GM12878 (cell line): ENCODE data around the gene SERPINA6. TPM values are rescaled to one million over a fixed set of nuclear protein-coding genes. Genes with fewer than 3 reads are reported as not detected.

ENCODE experiments used
- ATAC-seq: fragments of 200-7000 bp; cut with Tn5 transposase; 3 replicates; pipeline ENCODE4 v1.9.1; 2020; ENCODE audit warnings: mild to moderate bottlenecking, moderate library complexity
- BruUV-seq: library from RNA; stranded (reverse); fragments of 400-500 nt; replicated peaks from 2 replicates; lab custom pipeline; 2021; lab: Mats Ljungman, UMichigan
- CTCF ChIA-PET: fragments of 300-600 bp; sonication (Branson Sonifier 250); formaldehyde crosslinking; extraction: SDS; loops from one replicate; lab custom pipeline; 2021; ENCODE audit warnings: inconsistent platforms; lab: Yijun Ruan, JAX
- POLR2A ChIA-PET: fragments of 350-600 bp; formaldehyde crosslinking; extraction: SDS; loops from one replicate; lab custom pipeline; 2021; ENCODE audit warnings: inconsistent platforms; lab: Charles Lee
- RAD21 ChIA-PET: fragments of 300-600 bp; sonication (Branson Sonifier 250); formaldehyde crosslinking; loops from one replicate; lab custom pipeline; 2023; ENCODE audit warnings: antibody characterized with exemption; ENCODE audit not compliant: unreplicated experiment; lab: Charles Lee
- SMC1A ChIA-PET: fragments of 300-600 bp; sonication (Branson Sonifier 250); formaldehyde crosslinking; loops from one replicate; lab custom pipeline; 2023; ENCODE audit not compliant: unreplicated experiment, uncharacterized antibody; lab: Charles Lee
- DNase-seq: peaks from one replicate; pipeline ENCODE4 v3.0.0-alpha.2; 2011; ENCODE audit warnings: low read depth, low spot score
- FAIRE-seq: peaks from 3 replicates; lab custom pipeline; 2011; peaks lifted over from hg19 to GRCh38; lab: Jason Lieb, UNC
- H2AFZ ChIP-seq: 2 replicates; pipeline ENCODE4 v1.6.0; 2011; ENCODE audit warnings: low read depth, low read length, control low read depth; ENCODE audit not compliant: control insufficient read depth
- H3K27ac ChIP-seq: 2 replicates; pipeline ENCODE4 v1.5.1; 2011; ENCODE audit warnings: control low read depth; ENCODE audit not compliant: control insufficient read depth, insufficient read depth
- H3K27me3 ChIP-seq, 2 experiments: replicated peaks in 1 of 2; 2 replicates each; pipeline versions ENCODE4 v1.6.0 to v1.6.1; 2011; ENCODE audit warnings: low read length in 1 of 2; ENCODE audit not compliant: control insufficient read depth in 2 of 2, insufficient read depth in 2 of 2
- H3K36me3 ChIP-seq, 2 experiments: 2 replicates each; pipeline ENCODE4 v1.5.1; 2011; ENCODE audit warnings: low read length in 1 of 2; ENCODE audit not compliant: control insufficient read depth in 2 of 2, insufficient read depth in 2 of 2
- H3K4me1 ChIP-seq: 2 replicates; pipeline ENCODE4 v1.6.1; 2011; ENCODE audit warnings: mild to moderate bottlenecking, low read length, moderate library complexity, mixed read lengths; ENCODE audit not compliant: control insufficient read depth, insufficient read depth
- H3K4me2 ChIP-seq: 2 replicates; pipeline ENCODE4 v1.6.0; 2011; ENCODE audit warnings: control low read depth; ENCODE audit not compliant: control insufficient read depth, insufficient read depth
- H3K4me3 ChIP-seq: fragments of 200-600 bp; sonication (generic); 2 replicates; pipeline ENCODE4 v1.5.1; 2016
- H3K79me2 ChIP-seq: 2 replicates; pipeline ENCODE4 v1.6.0; 2011; ENCODE audit warnings: low read length; ENCODE audit not compliant: control insufficient read depth, insufficient read depth
- H3K9ac ChIP-seq: 2 replicates; pipeline ENCODE4 v1.8.0; 2011; ENCODE audit warnings: low read length, control low read depth, mixed read lengths; ENCODE audit not compliant: control insufficient read depth, insufficient read depth
- H3K9me3 ChIP-seq: replicated peaks from 3 replicates; pipeline ENCODE4 v1.5.1; 2011; ENCODE audit warnings: mild to moderate bottlenecking, low read length; ENCODE audit not compliant: control insufficient read depth, insufficient read depth
- H4K20me1 ChIP-seq: 2 replicates; pipeline ENCODE4 v1.6.0; 2011; ENCODE audit not compliant: control insufficient read depth, insufficient read depth
- BACH1 ChIP-seq: fragments of 450-650 bp; IDR thresholded peaks from 2 replicates; pipeline ENCODE4 v1.6.1; 2017; ENCODE audit warnings: mild to moderate bottlenecking, borderline replicate concordance
- DPF2 ChIP-seq: fragments of 450-650 bp; IDR thresholded peaks from 2 replicates; pipeline ENCODE4 v1.6.1; 2017; ENCODE audit warnings: mild to moderate bottlenecking
- ETV6 ChIP-seq, 2 experiments: fragments of 450-650 bp in 1 of 2; IDR thresholded peaks in 1 of 2; conservative IDR thresholded peaks in 1 of 2; 2 replicates each; pipeline ENCODE4 v1.6.1; 2014; ENCODE audit warnings: antibody characterized with exemption in 1 of 2, borderline replicate concordance in 1 of 2, low read depth in 1 of 2, mild to moderate bottlenecking in 1 of 2, moderate library complexity in 1 of 2
- NR2F1 ChIP-seq: fragments of 450-650 bp; conservative IDR thresholded peaks from 2 replicates; pipeline ENCODE4 v1.6.1; 2017; ENCODE audit warnings: mild to moderate bottlenecking
- PRDM15 ChIP-seq: fragments of 450-650 bp; formaldehyde crosslinking; IDR thresholded peaks from 2 replicates; pipeline ENCODE4 v1.4.0; 2020; ENCODE audit warnings: mild to moderate bottlenecking, moderate library complexity
- REST ChIP-seq: IDR thresholded peaks from 2 replicates; pipeline ENCODE4 v1.6.1; 2012; ENCODE audit warnings: mild to moderate bottlenecking, low read depth, low read length
- RUNX3 ChIP-seq: IDR thresholded peaks from 2 replicates; pipeline ENCODE4 v1.6.1; 2012; ENCODE audit warnings: low read length, inconsistent platforms
- SMAD5 ChIP-seq: IDR thresholded peaks from 2 replicates; pipeline ENCODE4 v1.6.1; 2016; ENCODE audit warnings: antibody characterized with exemption, low read depth
- SPI1 ChIP-seq: IDR thresholded peaks from 2 replicates; pipeline ENCODE4 v1.6.1; 2011; ENCODE audit warnings: low read depth, mild to moderate bottlenecking, low read length, moderate library complexity, borderline replicate concordance; ENCODE audit not compliant: insufficient read depth
- SREBF1 ChIP-seq: IDR thresholded peaks from 2 replicates; pipeline ENCODE4 v1.6.1; 2012; ENCODE audit warnings: mild to moderate bottlenecking, low read length
- SUPT20H ChIP-seq: IDR thresholded peaks from 2 replicates; pipeline ENCODE4 v1.6.1; 2011; ENCODE audit warnings: low read depth, mild to moderate bottlenecking, low read length, moderate library complexity, borderline replicate concordance; ENCODE audit not compliant: control insufficient read depth
- TBL1XR1 ChIP-seq: IDR thresholded peaks from 2 replicates; pipeline ENCODE4 v1.6.1; 2012; ENCODE audit warnings: low read depth, low read length, improper control_type of control experiment
- WRNIP1 ChIP-seq: IDR thresholded peaks from 2 replicates; pipeline ENCODE4 v1.6.1; 2011; ENCODE audit warnings: low read depth, low read length, improper control_type of control experiment, borderline replicate concordance
- WGBS: methylation state at CpG from one replicate; pipeline ENCODE4 v1.1.6; 2016; ENCODE audit warnings: low lambda C conversion rate; ENCODE audit not compliant: insufficient replicate concordance, insufficient coverage; ENCODE audit errors: missing lambda C conversion rate; 5-methylcytosine and 5-hydroxymethylcytosine counted together
- in situ Hi-C: fragments of 300-500 bp; cut with MboI; formaldehyde crosslinking; loops from 9 replicates; pipeline ENCODE4 v1.14.3; 2018; ENCODE audit warnings: mixed read lengths
- intact Hi-C: fragments of 100-400 bp; cut with micrococcal nuclease; formaldehyde crosslinking; loops from one replicate; pipeline ENCODE4 v1.14.2; 2022; ENCODE audit not compliant: unreplicated experiment
- polyA plus RNA-seq, 11 experiments: library from polyadenylated mRNA; depleted of rRNA in 4 of 11; unstranded in 6 of 11; stranded (reverse) in 5 of 11; fragments of >200 nt; fragmentation: Nextera tagmentation in 4 of 11; fragmentation: Illumina TruSeq in 1 of 11; extraction: Ambion mirVana in 4 of 11; extraction: Trizol in 1 of 11; gene quantifications; 1 replicate in 1 of 11; 2 replicates in 10 of 11; pipeline versions ENCODE4 v1.2.1 to v1.2.3, GENCODE V29; 2011 to 2016; ENCODE audit warnings: inconsistent platforms in 2 of 11, missing spikeins in 2 of 11, low read depth in 1 of 11
- total RNA-seq, 4 experiments: library from RNA; depleted of rRNA in 3 of 4; stranded (reverse); fragments of >200 nt in 3 of 4; fragmentation: Illumina TruSeq in 1 of 4; extraction: Trizol in 1 of 4; gene quantifications; 2 replicates each; pipeline versions ENCODE4 v1.2.1 to v1.2.3, GENCODE V29; 2013 to 2021
- TF ChIP-seq, protein P1 (sequence below): fragments of 150-350 bp; IDR thresholded peaks from 2 replicates; pipeline ENCODE4 v1.6.1; 2016; ENCODE audit warnings: low read depth, low read length

SERPINA6 gene
- total and polyA plus RNA-seq, 10 of the 15 experiments (the other 5 are each of a cell fraction or from before 2014, with no cell fraction given), result 0.11 to 0.27 (median 0.23) TPM; not detected in 7

DNA sequence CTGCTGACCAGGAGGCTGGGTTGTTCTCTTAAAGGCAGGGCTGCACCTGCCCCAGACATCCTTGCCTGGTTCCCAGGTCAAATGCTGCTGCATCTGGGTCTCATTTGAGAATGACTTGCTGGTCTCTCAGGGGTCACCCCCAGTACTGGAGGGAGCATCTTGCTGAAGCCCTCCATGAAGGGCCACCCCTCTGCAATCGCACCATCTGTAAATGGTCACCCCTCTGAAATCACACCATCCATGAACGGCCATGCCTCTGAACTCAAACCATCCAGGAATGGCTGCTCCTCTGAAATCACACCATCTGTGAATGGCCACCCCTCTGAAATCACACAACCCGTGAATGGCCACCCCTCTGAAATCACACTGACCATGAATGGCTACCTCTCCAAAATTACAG, 7.3 kb upstream of the SERPINA6 start:
- ChIA-PET RAD21 (no interaction called here), CTCF (no interaction called here), POLR2A (no interaction called here)
- TF ChIP-seq SREBF1, result no peak
- no peak for TF ChIP-seq SPI1
- no peak for TF ChIP-seq DPF2
- TF ChIP-seq ETV6 (conservative IDR thresholded peaks at IDR 0.05 in 1 of 2, IDR thresholded peaks at IDR 0.05 in 1 of 2; ENCODE audit: borderline replicate concordance in 1 of 2, low read depth in 1 of 2), result no peak
- no peak for TF ChIP-seq TBL1XR1
- TF ChIP-seq SUPT20H, result no peak
- TF ChIP-seq WRNIP1, result no peak
- TF ChIP-seq, protein P1, sequence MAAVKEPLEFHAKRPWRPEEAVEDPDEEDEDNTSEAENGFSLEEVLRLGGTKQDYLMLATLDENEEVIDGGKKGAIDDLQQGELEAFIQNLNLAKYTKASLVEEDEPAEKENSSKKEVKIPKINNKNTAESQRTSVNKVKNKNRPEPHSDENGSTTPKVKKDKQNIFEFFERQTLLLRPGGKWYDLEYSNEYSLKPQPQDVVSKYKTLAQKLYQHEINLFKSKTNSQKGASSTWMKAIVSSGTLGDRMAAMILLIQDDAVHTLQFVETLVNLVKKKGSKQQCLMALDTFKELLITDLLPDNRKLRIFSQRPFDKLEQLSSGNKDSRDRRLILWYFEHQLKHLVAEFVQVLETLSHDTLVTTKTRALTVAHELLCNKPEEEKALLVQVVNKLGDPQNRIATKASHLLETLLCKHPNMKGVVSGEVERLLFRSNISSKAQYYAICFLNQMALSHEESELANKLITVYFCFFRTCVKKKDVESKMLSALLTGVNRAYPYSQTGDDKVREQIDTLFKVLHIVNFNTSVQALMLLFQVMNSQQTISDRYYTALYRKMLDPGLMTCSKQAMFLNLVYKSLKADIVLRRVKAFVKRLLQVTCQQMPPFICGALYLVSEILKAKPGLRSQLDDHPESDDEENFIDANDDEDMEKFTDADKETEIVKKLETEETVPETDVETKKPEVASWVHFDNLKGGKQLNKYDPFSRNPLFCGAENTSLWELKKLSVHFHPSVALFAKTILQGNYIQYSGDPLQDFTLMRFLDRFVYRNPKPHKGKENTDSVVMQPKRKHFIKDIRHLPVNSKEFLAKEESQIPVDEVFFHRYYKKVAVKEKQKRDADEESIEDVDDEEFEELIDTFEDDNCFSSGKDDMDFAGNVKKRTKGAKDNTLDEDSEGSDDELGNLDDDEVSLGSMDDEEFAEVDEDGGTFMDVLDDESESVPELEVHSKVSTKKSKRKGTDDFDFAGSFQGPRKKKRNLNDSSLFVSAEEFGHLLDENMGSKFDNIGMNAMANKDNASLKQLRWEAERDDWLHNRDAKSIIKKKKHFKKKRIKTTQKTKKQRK, result no peak
- no peak for TF ChIP-seq BACH1
- TF ChIP-seq PRDM15 (CRISPR knock-in tag), result no peak
- TF ChIP-seq REST, result no peak
- TF ChIP-seq NR2F1, result no peak
- TF ChIP-seq RUNX3, result no peak
- TF ChIP-seq SMAD5, result no peak

More for the DNA sequence above, 7.3 kb upstream of the SERPINA6 start:
- SMC1A ChIA-PET, result no interaction called here
- Histone ChIP-seq H3K79me2 (no peaks in the 10 kb centered on the region), H4K20me1 (no peaks in the 10 kb centered on the region), H3K27me3 (no peaks in the 10 kb centered on the region), H3K27ac (no peak overlapping the region), H3K9me3 (no peaks in the 10 kb centered on the region), H3K4me3 (no peak overlapping the region), H3K4me2 (no peak overlapping the region), H3K36me3 (no peaks in the 10 kb centered on the region), H3K4me1 (no peaks in the 10 kb centered on the region), H3K9ac (no peak overlapping the region), H2AFZ (no peak overlapping the region)
- intact Hi-C loops (no loop called here), in situ Hi-C loops (no loop called here)
- FAIRE-seq, result no peak
- 32% methylated on average over 3 of the region's 3 CpGs for WGBS
- no TSS peak for BruUV-seq
- no peak for DNase-seq
- no peak for ATAC-seq
